K562 (cell line): ENCODE results near the gene MAB21L4. TPM values are rescaled to one million over a fixed set of nuclear protein-coding genes. Genes with fewer than 3 reads are reported as not detected.

Experiments
- ATAC-seq: fragments of 200-7000 bp; cut with Tn5 transposase; 3 replicates; pipeline ENCODE4 v1.9.1; 2020; ENCODE audit warnings: moderate library complexity
- BruUV-seq: library from RNA; stranded (reverse); fragments of 400-500 nt; replicated peaks from 2 replicates; lab custom pipeline; 2021; lab: Mats Ljungman, UMichigan
- CTCF ChIA-PET: fragments of 300-600 bp; formaldehyde crosslinking; extraction: SDS; loops from one replicate; lab custom pipeline; 2021; ENCODE audit warnings: low intra/inter-chr PET ratio; lab: Yijun Ruan, JAX
- POLR2A ChIA-PET: fragments of 300-600, 350-650 bp; sonication (Branson Sonifier 250); formaldehyde crosslinking; extraction: SDS; loops from one replicate; lab custom pipeline; 2021; ENCODE audit warnings: antibody characterized with exemption, inconsistent platforms; lab: Yijun Ruan, JAX
- DNase-seq, 4 experiments: peaks; one replicate each; pipeline versions ENCODE4 v3.0.0 to v3.0.0-alpha.2; 2011 to 2018; ENCODE audit warnings: low spot score in 3 of 4, mixed read lengths in 3 of 4; ENCODE audit errors: extremely low read depth in 1 of 4
- FAIRE-seq: peaks from 2 replicates; lab custom pipeline; 2011; peaks lifted over from hg19 to GRCh38; lab: Jason Lieb, UNC
- H2AFZ ChIP-seq: 2 replicates; pipeline ENCODE4 v1.6.0; 2011; ENCODE audit warnings: low read depth, low read length, control low read depth, inconsistent platforms
- H3K27ac ChIP-seq: fragments of 200-600 bp; 3 replicates; pipeline ENCODE4 v1.8.0; 2011; ENCODE audit warnings: low read depth, mild to moderate bottlenecking, control low read depth, inconsistent platforms, low read length, moderate library complexity, mixed read lengths; ENCODE audit errors: extremely low read depth
- H3K27me3 ChIP-seq, 2 experiments: fragments of 300-600 bp in 1 of 2; 2 replicates in 1 of 2; 3 replicates in 1 of 2; pipeline versions ENCODE4 v1.6.0 to v1.8.0; 2011; ENCODE audit warnings: inconsistent platforms in 2 of 2, low read length in 2 of 2, mild to moderate bottlenecking in 1 of 2, mixed read lengths in 1 of 2, moderate library complexity in 1 of 2; ENCODE audit not compliant: control insufficient read depth in 2 of 2, insufficient read depth in 2 of 2
- H3K36me3 ChIP-seq: fragments of 300-600 bp; 3 replicates; pipeline ENCODE4 v1.8.0; 2011; ENCODE audit warnings: mild to moderate bottlenecking, low read length, inconsistent platforms; ENCODE audit not compliant: control insufficient read depth, insufficient read depth
- H3K4me1 ChIP-seq, 2 experiments: fragments of 200-600 bp in 1 of 2; replicated peaks in 1 of 2; 2 replicates in 1 of 2; 3 replicates in 1 of 2; pipeline versions ENCODE4 v1.5.1 to v1.8.0; 2011; ENCODE audit warnings: inconsistent platforms in 2 of 2, low read length in 2 of 2, mild to moderate bottlenecking in 1 of 2, mixed read lengths in 1 of 2, moderate library complexity in 1 of 2; ENCODE audit not compliant: control insufficient read depth in 2 of 2, insufficient read depth in 2 of 2
- H3K4me2 ChIP-seq: 2 replicates; pipeline ENCODE4 v1.6.1; 2011; ENCODE audit warnings: low read length, control low read depth, inconsistent platforms, mixed read lengths; ENCODE audit not compliant: insufficient read depth
- H3K4me3 ChIP-seq: fragments of 200-600 bp; sonication (generic), shearing (Covaris generic); 2 replicates; pipeline ENCODE4 v1.5.1; 2016; ENCODE audit warnings: control low read depth, inconsistent platforms
- H3K79me2 ChIP-seq: fragments of 200-600 bp; 3 replicates; pipeline ENCODE4 v1.8.0; 2011; ENCODE audit warnings: low read length, inconsistent platforms; ENCODE audit not compliant: control insufficient read depth, insufficient read depth
- H3K9ac ChIP-seq, 2 experiments: 2 replicates each; pipeline versions ENCODE4 v1.6.0 to v1.6.1; 2011; ENCODE audit warnings: low read depth in 2 of 2, low read length in 2 of 2, control low read depth in 1 of 2, inconsistent platforms in 1 of 2, mild to moderate bottlenecking in 1 of 2, mixed read lengths in 1 of 2; ENCODE audit not compliant: insufficient read depth in 1 of 2
- H3K9me1 ChIP-seq: one replicate; pipeline ENCODE4 v1.6.0; 2011; ENCODE audit warnings: inconsistent platforms, mild to moderate bottlenecking, low read length, moderate library complexity; ENCODE audit not compliant: control insufficient read depth, insufficient read depth
- H3K9me3 ChIP-seq: replicated peaks from 2 replicates; pipeline ENCODE4 v1.5.1; 2011; ENCODE audit warnings: low read depth, low read length, inconsistent platforms; ENCODE audit not compliant: control insufficient read depth, insufficient read depth
- H4K20me1 ChIP-seq: replicated peaks from 2 replicates; pipeline ENCODE4 v1.6.1; 2011; ENCODE audit warnings: low read length, inconsistent platforms, mixed read lengths; ENCODE audit not compliant: control insufficient read depth, insufficient read depth
- BRD4 ChIP-seq: fragments of 200-600 bp; sonication (generic); IDR thresholded peaks from 2 replicates; pipeline ENCODE4 v1.6.1; 2017; ENCODE audit warnings: inconsistent platforms
- CHD1 ChIP-seq: fragments of 200-600 bp; sonication (generic); IDR thresholded peaks from one replicate; pipeline ENCODE4 v1.6.1; 2012; ENCODE audit warnings: mild to moderate bottlenecking, moderate library complexity, low read length, inconsistent platforms
- CLOCK ChIP-seq: fragments of 250-450 bp; sonication (Bioruptor Pico); IDR thresholded peaks from 2 replicates; pipeline ENCODE4 v1.4.0; 2020; ENCODE audit warnings: mild to moderate bottlenecking, moderate library complexity, borderline replicate concordance
- CREB5 ChIP-seq: fragments of 250-450 bp; sonication (Bioruptor Pico); IDR thresholded peaks from 2 replicates; pipeline ENCODE4 v1.5.0; 2020; ENCODE audit warnings: mild to moderate bottlenecking
- E4F1 ChIP-seq: fragments of 250-450 bp; sonication (Bioruptor Pico); IDR thresholded peaks from 2 replicates; pipeline ENCODE4 v1.5.0; 2021; ENCODE audit warnings: mild to moderate bottlenecking, borderline replicate concordance
- NFE2 ChIP-seq: IDR thresholded peaks from 2 replicates; pipeline ENCODE4 v1.6.1; 2014; ENCODE audit warnings: antibody characterized with exemption, low read depth
- RBM34 ChIP-seq: fragments of 200-400 bp; formaldehyde crosslinking; IDR thresholded peaks from 2 replicates; pipeline ENCODE4 v1.6.1; 2018; ENCODE audit warnings: low read length, borderline replicate concordance; ENCODE audit not compliant: insufficient read depth
- STAT5A ChIP-seq: IDR thresholded peaks from 2 replicates; pipeline ENCODE4 v1.6.1; 2012; ENCODE audit warnings: low read length, inconsistent platforms, borderline replicate concordance
- TCF7 ChIP-seq: sonication (generic); IDR thresholded peaks from 2 replicates; pipeline ENCODE4 v1.6.1; 2016; ENCODE audit warnings: antibody characterized with exemption, borderline replicate concordance
- YY1 ChIP-seq, 3 experiments: IDR thresholded peaks; 2 replicates each; pipeline ENCODE4 v1.6.1; 2011; ENCODE audit warnings: low read length in 2 of 3, mild to moderate bottlenecking in 2 of 3, moderate library complexity in 2 of 3, borderline replicate concordance in 1 of 3, control low read depth in 1 of 3, low read depth in 1 of 3; ENCODE audit not compliant: insufficient read depth in 3 of 3, insufficient replicate concordance in 2 of 3, control insufficient read depth in 1 of 3, insufficient read length in 1 of 3; ENCODE audit errors: extremely low read depth in 1 of 3
- ZBTB26 ChIP-seq: fragments of 450-650 bp; formaldehyde crosslinking; IDR thresholded peaks from 2 replicates; pipeline ENCODE4 v1.4.0; 2022; ENCODE audit warnings: missing genetic modification characterization
- ZNF583 ChIP-seq: fragments of 250-450 bp; sonication (Bioruptor Pico); IDR thresholded peaks from 2 replicates; pipeline ENCODE4 v1.4.0; 2020
- WGBS: fragments of 100-300 bp; shearing (Covaris generic); methylation state at CpG from one replicate; pipeline ENCODE4 v1.1.6; 2016; ENCODE audit warnings: low coverage, mixed read lengths; ENCODE audit not compliant: insufficient coverage; ENCODE audit errors: missing lambda C conversion rate; 5-methylcytosine and 5-hydroxymethylcytosine counted together
- in situ Hi-C: fragments of 300-500 bp; cut with MboI; formaldehyde crosslinking; loops from 4 replicates; pipeline ENCODE4 v1.15.0; 2018; ENCODE audit warnings: inconsistent platforms, mixed read lengths
- intact Hi-C: fragments of 100-400 bp; cut with micrococcal nuclease; formaldehyde crosslinking; loops from 2 replicates; pipeline ENCODE4 v1.14.2; 2022
- polyA plus RNA-seq, 8 experiments: library from polyadenylated mRNA; depleted of rRNA in 4 of 8; stranded (reverse) in 5 of 8; unstranded in 3 of 8; fragments of >200 nt; fragmentation: Nextera tagmentation in 2 of 8; fragmentation: Illumina TruSeq in 1 of 8; extraction: Ambion mirVana in 2 of 8; extraction: Trizol in 1 of 8; gene quantifications; 2 replicates each; pipeline versions ENCODE4 v1.2.1 to v1.2.3, GENCODE V29; 2011 to 2014; ENCODE audit warnings: inconsistent platforms in 1 of 8, missing spikeins in 1 of 8
- total RNA-seq, 7 experiments: library from RNA; depleted of rRNA in 6 of 7; stranded (reverse); fragments of >200 nt in 6 of 7; fragmentation: Illumina TruSeq in 2 of 7; extraction: Trizol in 2 of 7; gene quantifications; 2 replicates each; pipeline versions ENCODE4 v1.2.1 to v1.2.3, GENCODE V29; 2011 to 2021; ENCODE audit warnings: low replicate concordance in 1 of 7

Gene MAB21L4
- total and polyA plus RNA-seq, 9 of the 15 experiments (the other 6 are each of a cell fraction or from before 2014, with no cell fraction given), result 0.03 TPM; not detected in 8

GRCh38 chr2:240839152-240840143 is 56.5 kb downstream of the MAB21L4 start:
- Histone ChIP-seq H2AFZ (no peak overlapping the region), H3K9me1 (no peaks in the 10 kb centered on the region), H3K4me2 (no peak overlapping the region), H3K4me3 (no peak overlapping the region), H3K79me2 (no peaks in the 10 kb centered on the region), H3K4me1 (no peaks in the 10 kb centered on the region; a peak in 1 of 5 replicates), H3K27me3 (peaks cover 0 to 30% of the 10 kb centered on the region in 2 experiments; a peak in 2 of 5 replicates), H3K9ac (no peak overlapping the region), H3K9me3 (no peaks in the 10 kb centered on the region), H3K36me3 (no peaks in the 10 kb centered on the region), H4K20me1 (peaks cover 6% of the 10 kb centered on the region), H3K27ac (no peak overlapping the region)
- WGBS, result 2% methylated on average over 19 of the region's 28 CpGs
- intact Hi-C loops (no loop called here), in situ Hi-C loops (no loop called here)
- ATAC-seq (no peak), DNase-seq (no peak), FAIRE-seq (no peak)
- POLR2A ChIA-PET, result no interaction called here
- BruUV-seq, result no TSS peak
- CTCF ChIA-PET, result interaction anchor here (0.6 to 0.9 kb wide), 2 partner anchors 326 to 1230 kb away, joined by 3 to 4 read pairs; no protein-coding TSS in a partner anchor
- no peak for TF ChIP-seq RBM34
- no peak for TF ChIP-seq CLOCK
- no peak for TF ChIP-seq NFE2
- no peak for TF ChIP-seq CREB5 (CRISPR knock-in tag)
- no peak for TF ChIP-seq YY1 (IDR thresholded peaks at IDR 0.05; ENCODE audit: borderline replicate concordance in 1 of 3, control insufficient read depth in 1 of 3, extremely low read depth in 1 of 3, insufficient read depth in 3 of 3, insufficient read length in 1 of 3, insufficient replicate concordance in 2 of 3, low read depth in 1 of 3, low read length in 2 of 3)
- no peak for TF ChIP-seq BRD4
- no peak for TF ChIP-seq CHD1
- no peak for TF ChIP-seq STAT5A
- no peak for TF ChIP-seq E4F1 (CRISPR knock-in tag)
- TF ChIP-seq ZNF583 (CRISPR knock-in tag), result no peak
- no peak for TF ChIP-seq TCF7
- no peak for TF ChIP-seq ZBTB26 (CRISPR knock-in tag)
